HUDEP-2 (cell line): ENCODE data around the gene C17orf58.
"Not testable (repeated sequence)": the region's sequence is repeated elsewhere in the genome, so short reads cannot be mapped to it uniquely, and the experiment has no call there.

Experiments
- DNase-seq, 76 experiments: peaks; one replicate each; lab custom pipeline; 2025; ENCODE audit not compliant: unreplicated experiment in 76 of 76; lab: John Stamatoyannopoulos, UW

The C17orf58 gene

DNA sequence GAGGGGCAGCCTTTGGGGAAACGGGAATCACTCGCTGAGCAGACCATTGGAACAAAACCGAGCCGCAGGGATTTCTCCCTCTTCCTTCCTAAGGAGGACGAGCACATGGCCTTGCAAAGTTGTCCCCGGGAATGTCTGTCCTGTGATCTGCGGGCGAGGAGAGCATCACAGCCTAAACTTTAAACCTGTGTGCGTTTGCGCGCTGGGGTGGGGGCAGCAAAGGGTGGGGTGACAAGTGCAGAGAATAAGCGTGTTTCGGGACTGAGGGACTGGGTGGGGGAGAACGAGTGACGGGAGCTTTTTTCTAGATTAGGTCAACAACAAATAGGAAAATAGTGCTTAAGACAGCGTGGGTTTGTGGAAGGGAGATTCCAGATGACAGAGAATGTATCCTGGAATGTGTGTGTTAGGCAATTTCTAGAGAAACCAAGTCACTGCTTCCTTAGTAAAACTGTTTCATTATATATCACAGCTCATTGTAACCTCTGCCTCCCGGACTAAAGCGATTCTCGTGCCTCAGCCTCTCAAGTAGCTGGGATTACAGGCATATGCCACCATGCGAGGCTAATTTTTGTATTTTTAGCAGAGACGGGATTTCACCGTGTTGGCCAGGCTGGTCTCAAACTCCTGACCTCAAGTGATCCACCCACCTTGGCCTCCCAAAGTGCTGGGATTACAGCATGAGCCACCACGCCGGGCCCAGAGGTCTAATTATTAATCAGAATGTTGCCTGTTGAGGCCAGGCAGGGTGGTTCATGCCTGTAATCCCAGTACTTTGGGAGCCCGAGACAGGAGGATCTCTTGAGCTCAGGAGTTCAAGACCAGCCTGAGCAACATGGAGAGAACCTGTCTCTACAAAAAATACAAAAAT, at the start of gene C17orf58:
Gene C17orf58 (minus strand): TSS at position 169 of the 871 bp plus-strand sequence. CDS start 271 bp downstream, outside the sequence.
- not testable (repeated sequence) for DNase-seq

DNA sequence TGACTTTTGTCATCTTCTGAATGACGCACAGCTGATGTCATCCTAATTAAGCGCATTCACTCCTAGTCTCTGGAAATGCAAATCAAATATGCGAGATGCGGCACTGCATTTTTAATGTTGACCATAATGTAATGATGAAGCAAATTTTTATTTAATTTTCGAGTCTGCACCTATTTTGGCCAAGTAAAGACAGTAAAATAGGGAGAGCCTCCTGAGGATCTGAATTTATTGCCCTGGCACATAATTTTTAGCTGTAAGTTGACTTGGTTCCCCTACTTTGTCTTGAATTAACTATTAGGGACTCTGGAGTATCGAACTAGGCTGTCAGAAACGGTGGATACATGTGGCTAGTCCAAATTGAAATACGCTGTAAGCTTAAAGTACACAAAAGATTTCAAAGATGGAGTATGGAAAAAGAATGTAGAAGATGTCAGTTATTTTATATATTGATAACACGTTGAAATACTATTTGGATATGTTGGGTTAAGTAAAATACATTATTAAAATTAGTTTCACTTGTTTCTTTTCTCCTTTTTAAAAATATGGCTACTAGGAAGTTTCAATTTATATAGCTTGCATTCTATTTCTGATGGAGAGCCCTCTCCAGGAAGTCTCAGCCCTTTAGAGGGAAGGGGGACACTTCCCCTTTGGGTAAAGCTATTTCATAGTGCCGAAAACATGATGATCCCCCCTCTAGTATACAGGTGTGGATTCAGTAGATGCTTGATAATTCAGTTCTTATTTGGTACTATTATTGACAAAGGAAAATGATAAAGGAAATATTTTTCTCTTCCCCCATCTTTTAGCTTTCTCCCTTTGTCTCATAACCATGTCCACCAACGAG, 40.3 kb upstream of the C17orf58 start:
- peak in 4 of 76 experiments; percentile 1 to 35 (median 19) for DNase-seq

DNA sequence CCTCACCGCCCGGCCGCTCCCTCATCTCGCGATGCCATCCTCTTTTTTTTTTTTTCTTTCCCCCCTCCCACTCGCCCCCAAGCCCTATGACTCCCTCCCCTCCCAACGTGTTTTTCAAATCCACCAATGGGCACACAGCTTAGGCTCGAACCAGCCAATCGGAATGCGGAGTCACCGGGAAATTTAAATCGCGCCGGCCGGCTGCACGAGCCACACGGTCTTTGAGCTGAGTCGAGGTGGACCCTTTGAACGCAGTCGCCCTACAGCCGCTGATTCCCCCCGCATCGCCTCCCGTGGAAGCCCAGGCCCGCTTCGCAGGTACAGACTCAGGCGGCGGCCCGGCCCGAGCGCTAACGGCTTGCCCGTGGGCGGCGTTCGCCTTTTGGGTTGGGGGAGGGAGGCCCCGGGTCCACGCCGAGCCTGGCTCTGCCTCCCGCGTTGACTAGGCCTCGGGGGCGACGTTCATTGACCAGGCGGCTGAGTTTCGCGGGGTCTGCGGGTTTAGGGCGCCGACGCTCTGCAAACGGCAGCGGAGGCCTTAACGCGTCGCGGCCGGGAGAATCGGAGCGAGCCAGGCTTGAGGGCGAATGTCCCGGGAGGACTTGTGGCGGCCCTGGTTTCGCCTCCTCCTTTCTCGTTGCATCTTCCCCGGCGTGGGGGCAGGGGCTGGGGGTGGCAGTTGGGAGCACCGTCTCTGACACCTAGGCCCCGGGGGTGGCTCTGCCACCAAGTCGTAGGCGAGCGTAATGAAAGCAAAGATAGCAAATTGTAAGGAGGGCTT, 39.4 kb upstream of the C17orf58 start, which contains the start of gene KPNA2:
Gene KPNA2 (plus strand): TSS at position 213 of the 781 bp plus-strand sequence. CDS start 1,398 bp downstream, outside the sequence.
- DNase-seq, result peak in 75 of 76 experiments; percentile 37 to 98 (median 94)

DNA sequence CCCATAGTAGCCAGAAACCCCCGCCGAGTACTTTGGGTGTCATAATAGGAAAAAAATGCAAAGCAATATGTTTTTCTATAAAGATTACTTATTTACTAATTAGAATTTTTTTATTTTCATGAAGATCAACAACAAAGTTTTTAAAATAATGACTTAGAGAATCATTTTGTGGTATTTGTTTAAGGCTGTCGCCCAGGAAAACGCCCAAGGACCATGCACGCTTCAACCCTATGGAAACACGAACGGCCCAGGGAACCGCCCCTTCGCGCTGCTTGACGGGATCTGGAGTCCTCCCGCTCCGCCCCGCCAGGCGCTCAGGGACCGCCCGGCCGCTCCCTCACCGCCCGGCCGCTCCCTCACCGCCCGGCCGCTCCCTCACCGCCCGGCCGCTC, 38.9 kb upstream of the C17orf58 start:
- peak in 65 of 76 experiments; percentile 16 to 98 (median 94) for DNase-seq

DNA sequence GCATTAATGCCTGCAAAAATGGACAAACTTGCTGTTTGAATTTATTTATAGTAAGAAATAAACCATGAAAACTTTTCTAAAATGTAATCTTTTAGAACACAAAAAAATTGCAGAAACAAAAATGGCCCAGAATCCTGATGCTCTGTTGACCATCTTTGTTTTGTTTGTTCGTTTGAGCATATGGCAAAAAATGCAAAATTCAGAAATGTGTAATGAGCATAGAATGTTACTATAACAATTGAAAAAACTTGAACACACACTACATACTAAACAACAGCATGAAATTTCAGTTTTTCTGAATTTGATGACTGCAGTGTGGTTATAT, 38.1 kb upstream of the C17orf58 start:
- no peak for DNase-seq

DNA sequence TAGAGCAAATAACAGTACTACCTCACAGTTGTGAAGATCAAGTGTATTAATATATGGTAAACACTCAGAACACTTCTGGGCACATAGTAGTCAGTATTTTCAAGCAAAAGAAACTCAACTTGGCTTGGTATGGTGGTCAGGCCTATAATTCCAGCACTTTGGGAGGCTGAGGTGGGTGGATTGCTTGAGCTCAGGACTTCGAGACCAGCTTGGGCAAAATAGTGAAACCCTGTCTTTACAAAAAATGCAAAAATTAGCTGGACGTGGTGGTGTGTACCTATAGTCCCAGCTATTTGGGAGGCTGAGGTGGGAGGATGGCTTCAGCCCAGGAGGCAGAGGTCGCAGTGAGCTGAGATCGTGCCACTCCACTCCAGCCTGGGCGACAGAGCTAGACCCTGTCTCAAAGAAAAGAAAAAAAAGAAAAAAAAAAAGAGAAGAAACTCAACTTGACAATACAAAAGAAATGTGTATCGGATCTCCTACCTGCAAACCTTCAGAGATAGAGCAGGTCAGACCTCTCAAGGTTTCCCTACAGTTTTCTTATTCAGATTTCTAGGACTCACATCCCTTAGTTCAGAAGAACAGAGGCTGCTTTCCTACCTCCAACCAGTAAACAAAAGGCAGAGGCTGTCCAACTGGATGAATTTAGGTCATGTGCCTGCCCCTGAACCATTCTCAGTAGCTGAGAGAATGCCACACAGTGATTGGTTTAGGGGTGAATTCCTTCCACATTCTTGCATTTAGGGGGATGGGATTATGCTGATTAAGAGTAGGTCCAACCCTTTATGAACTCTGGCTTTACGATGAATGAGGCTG, 37.6 kb upstream of the C17orf58 start:
- DNase-seq, result peak in 1 of 76 experiments; percentile 5

DNA sequence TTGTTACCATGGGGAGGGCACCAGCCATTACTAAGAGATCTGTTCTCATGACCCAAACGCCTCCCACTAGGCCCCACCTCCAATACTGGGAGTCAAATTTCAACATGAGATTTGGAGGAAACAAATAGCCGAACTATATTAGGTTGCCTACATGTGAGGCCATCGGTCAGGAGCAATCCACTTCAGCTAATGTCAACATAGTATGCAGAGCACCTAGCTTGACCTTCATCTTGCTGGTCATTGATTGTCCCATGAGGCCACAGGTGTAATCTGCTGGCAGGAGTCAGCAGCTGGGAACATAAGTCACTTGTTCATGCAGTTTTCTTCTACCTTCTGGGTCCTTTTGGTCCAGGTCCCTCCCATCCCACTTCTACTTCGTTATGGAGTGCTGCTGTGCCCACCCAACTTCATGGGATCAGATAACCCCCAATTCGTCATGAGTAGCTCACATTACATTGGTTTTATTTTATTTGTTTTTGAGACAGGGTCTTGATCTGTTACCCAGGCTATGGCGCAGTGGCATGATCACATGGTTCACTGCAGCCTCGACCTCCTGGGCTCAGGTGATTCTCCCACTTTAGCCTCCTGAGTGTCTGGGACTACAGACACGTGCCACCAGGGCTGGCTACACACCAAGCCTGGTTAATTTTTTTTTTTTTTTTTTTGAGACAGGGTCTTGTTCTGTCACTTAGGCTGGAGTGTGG, 33.4 kb upstream of the C17orf58 start:
- peak in 1 of 76 experiments; percentile 2 for DNase-seq

DNA sequence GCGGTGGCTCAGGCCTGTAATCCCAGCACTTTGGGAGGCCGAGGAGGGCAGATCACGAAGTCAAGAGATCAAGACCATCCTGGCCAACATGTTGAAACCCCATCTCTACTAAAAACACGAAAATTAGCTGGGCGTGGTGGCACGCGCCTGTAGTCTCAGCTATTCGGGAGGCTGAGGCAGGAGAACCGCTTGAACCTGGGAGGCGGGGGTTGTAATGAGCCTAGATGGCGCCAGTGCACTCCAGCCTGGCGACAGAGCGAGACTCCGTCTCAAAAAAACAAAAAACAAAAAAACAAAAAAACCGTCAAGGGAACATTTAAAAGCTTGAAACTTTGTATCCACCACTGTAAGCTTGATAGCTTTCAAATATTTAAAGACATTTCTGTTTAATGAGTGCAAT, 26.3 kb upstream of the C17orf58 start:
- not testable (repeated sequence) for DNase-seq

DNA sequence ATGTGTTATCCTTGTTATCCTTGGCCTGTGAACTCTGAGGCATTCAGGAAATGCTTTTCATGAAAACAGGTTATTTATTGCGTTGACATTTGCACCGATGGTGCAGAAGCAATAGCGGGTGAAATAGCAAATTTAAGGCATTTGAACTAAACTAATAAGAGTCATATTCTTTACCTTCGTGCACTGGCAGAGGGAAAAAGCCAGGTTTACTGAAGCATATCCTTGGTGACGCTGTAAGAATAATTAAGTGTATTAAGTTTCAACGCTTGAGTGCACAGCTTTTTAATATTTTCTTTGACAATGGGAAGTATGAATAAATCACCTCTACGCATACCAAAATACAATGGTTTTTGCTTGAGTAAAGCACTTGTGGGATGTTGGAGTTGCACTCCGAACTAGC, 25.7 kb upstream of the C17orf58 start:
- no peak for DNase-seq

DNA sequence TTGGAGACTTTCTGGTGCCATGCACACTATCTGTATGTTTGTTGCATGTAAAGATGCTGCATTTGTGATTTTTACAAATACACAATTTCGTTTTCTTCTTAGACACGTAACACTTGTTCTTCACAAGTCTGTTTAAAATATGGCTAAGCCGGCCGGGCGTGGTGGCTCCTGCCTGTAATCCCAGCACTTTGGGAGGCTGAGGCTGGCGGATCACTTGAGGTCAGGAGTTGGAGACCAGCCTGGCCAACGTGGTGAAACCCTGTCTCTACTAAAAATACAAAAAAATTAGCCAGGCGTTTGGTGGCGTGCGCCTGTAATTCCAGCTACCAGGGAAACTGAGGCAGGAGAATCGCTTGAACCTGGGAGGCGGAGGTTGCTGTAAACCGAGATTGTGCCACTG, 24.5 kb upstream of the C17orf58 start:
- not testable (repeated sequence) for DNase-seq

DNA sequence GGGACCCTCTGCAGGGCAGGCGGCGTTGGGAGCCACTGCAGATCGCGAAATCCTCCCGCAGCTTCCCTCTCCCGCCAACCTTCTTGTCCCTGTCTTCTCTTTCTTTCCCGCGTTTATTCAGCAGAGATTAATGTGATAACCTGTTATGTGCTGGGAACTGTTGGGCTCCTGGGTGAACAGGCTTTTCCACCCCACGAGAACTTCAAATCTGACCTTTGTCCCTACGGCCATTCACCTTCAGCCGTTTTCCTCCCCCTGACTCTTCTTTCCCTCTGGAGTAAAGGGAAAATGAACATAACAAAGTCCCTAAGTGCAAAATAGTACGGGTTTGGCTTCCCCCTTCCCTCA, 24.1 kb upstream of the C17orf58 start:
- DNase-seq, result peak in 4 of 76 experiments; percentile 16 to 61 (median 42)

DNA sequence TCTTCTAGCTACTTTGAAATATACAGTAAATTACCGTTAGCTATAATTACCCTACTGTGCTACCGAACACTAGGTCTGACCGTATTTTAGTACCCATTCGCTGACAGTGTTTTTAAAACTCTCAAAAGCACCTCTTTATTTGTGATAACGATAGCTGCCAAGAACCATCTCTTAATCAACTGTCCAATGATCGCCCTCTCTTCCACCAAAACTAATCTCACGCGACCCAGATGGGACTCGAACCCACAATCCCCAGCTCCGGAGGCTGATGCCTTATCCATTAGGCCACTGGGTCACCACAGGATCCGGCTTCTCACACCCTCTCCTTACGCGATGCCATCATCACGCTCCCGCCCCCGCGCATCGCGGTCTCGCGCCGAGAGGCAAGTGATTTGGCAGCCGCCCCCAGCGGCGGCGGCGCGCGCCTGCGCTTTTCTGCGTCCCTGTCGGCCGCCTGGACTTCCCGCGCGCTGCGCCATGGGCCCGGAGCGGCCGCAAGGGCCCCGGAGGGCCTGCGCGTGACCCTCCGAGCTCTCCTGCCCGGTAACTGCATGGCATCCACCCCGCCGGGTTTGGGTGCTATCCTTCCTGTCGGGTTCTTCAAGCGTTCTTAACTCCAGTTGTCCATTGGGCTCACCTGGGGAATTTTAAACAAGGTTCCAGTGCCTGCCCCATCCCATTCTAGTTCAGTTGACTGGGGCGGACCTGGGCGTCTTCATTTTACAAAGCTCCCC, 23.6 kb upstream of the C17orf58 start:
- peak; percentile 38 to 100 (median 95) for DNase-seq

DNA sequence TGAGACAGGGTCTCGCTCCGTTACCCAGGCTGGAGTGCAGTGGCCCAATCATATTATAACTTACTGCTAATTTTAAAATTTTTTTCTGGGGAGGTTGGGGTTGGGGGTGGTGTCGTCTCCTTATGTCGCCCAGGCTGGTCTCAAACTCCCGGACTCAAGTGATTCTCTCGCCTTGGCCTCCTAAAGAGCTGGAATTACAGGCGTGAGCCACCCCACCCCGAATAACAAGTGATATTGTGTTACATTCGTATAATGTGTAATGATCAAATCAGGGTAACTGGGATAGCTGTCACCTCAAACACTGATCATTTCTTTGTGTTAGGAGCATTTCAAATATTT, 23.0 kb upstream of the C17orf58 start:
- DNase-seq, result no peak

DNA sequence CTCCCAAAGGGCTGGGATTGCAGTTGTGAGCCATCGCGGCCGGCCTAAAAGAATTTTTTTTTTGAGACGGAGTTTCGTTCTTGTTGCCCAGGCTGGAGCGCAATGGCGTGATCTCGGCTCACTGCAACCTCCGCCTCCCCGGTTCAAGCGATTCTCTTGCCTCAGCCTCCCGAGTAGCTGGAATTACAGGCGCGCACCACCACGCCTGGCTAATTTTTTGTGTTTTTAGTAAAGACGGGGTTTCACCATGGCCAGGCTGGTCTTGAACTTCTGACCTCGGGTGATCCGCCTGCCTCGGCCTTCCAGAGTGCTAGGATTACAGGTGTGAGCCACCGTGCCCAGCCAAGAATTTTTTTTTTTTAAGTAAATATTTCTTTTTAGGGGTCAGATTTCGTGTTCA, 22.2 kb upstream of the C17orf58 start:
- DNase-seq, result not testable (repeated sequence)

DNA sequence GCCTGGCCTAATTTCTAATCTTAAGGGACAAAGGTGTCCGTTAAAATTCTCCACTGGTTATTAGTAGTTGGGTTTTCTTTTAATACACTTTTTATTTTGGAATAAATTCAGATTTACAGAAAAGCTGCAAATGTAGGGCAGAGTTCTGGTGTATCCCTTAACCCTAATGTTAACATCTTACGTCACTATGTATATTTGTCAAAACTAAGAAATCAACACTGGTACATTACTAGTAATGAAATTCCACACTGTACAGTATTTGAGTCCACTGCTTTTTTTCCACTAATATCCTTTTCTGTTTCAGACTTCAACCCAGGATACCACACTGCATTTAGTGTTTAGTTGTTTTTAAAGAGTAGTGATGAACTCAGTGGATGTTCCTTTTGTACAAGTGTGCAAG, 20.6 kb upstream of the C17orf58 start:
- DNase-seq, result no peak

DNA sequence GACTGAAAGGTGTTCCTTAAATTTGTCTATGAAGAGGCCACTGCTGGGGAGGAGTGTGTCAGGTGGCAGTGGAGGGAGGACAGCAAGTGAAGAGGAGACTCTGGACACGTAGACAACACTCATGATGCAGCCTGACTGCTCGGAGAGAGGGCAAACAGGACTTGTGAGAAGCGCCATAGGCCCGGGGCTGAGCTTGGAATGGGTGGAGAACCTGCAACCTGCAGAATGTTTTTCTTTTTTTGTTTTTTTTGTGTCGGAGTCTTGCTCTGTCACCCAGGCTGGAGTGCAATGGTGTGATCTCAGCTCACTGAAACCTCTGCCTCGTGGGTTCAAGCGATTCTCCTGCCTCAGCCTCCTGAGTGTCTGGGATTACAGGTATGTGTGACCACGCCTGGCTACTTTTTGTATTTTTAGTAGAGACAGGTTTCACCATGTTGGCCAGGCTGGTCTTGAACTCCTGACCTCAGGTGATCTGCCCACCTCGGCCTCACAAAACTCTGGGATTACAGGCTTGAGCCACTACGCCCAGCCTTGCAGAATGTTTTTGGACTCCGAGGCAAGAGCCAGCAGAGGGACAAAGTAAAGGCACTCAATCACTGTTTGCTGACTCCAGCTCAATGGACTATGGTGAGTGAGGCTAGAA, 18.9 kb upstream of the C17orf58 start:
- no peak for DNase-seq

DNA sequence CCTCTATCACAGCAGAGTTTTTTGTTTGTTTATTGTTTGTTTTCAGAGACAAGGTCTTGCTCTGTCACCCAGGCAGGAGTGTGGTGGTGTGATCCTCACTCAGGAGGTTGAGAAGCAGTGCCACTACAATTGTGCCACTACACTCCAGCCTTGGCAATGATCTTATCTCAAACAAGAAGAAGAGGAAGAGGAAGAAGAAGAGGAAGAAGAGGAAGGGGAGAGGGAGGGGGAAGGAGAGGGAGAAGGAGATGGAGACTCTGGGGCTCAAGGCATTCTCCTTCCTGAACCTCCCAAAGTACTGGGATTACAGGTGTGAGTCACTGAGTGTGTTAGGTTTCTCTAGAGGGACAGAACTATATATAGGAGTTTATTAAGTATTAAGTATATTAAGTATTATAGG, 17.1 kb upstream of the C17orf58 start:
- no peak for DNase-seq

DNA sequence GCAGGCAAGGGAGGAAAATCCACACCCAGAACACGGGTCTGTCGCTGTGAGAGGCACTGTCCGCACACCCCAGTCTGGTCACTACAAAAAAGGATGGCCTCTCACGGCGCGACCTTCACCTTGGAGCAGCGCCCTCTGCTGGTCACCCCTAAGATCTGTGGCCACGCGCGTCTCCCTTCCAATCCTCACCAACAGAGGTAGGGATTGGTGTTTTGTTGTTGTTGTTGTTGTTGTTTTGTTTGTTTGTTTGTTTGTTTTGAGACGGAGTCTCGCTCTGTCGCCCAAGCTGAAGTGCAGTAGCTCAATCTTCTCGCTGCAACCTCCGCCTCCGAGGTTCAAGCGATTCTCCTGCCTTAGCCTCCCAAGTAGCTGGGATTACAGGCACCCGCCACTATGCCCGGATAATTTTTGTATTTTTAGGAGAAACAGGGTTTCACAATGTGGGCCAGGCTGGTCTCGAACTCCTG, 15.0 kb upstream of the C17orf58 start:
- DNase-seq, result peak in 53 of 76 experiments; percentile 7 to 71 (median 38)
